ENCODE results near the gene SYNRG.

Gene SYNRG

GRCh38 chr17:37546302-37546701 is 62.9 kb downstream of the SYNRG start:
- Histone ChIP-seq H3K27me3 (ENCODE audit: low read depth) (no peaks in the 10 kb centered on the region), H3K9me3 (no peaks in the 10 kb centered on the region), H3K4me1 (peaks cover 26% of the 10 kb centered on the region), H3K4me3 (no peak overlapping the region), H3K36me3 (replicated peaks) (peaks cover 8% of the 10 kb centered on the region; the same call in 1 of the 2 replicates)
- no peak for DNase-seq (ENCODE audit: low spot score in 2 of 2)
- in situ Hi-C loops (cut with MboI; ENCODE audit: low sequenced_read_pairs), result no loop called here

- no peak overlapping the region for H3K4me3 ChIP-seq
These were observed 63.7 kb downstream of the SYNRG start for GRCh38 chr17:37545486-37545885.

GRCh38 chr17:37543637-37544052 is 65.6 kb downstream of the SYNRG start:
- in situ Hi-C loops (cut with MboI; ENCODE audit: low sequenced_read_pairs), result no loop called here
- Histone ChIP-seq H3K4me1 (peaks cover 26% of the 10 kb centered on the region), H3K36me3 (replicated peaks) (peaks cover 23% of the 10 kb centered on the region), H3K9me3 (no peaks in the 10 kb centered on the region), H3K27me3 (ENCODE audit: low read depth) (no peaks in the 10 kb centered on the region), H3K4me3 (no peak overlapping the region)
- peak in 1 of 2 experiments; percentile 83 for DNase-seq (ENCODE audit: low spot score in 2 of 2)

More at GRCh38 chr17:37545486-37545885, 63.7 kb downstream of the SYNRG start:
- H3K27me3 ChIP-seq (ENCODE audit: low read depth), result no peaks in the 10 kb centered on the region
- no peaks in the 10 kb centered on the region for H3K9me3 ChIP-seq
- in situ Hi-C loops (cut with MboI; ENCODE audit: low sequenced_read_pairs), result no loop called here
- peaks cover 18% of the 10 kb centered on the region for H3K4me1 ChIP-seq
- peaks cover 13% of the 10 kb centered on the region; the same call in 1 of the 2 replicates for H3K36me3 ChIP-seq (replicated peaks)
- no peak for DNase-seq (ENCODE audit: low spot score in 2 of 2)

GRCh38 chr17:37541880-37542660 is 67.1 kb downstream of the SYNRG start:
- Histone ChIP-seq H3K4me3 (no peak overlapping the region), H3K4me1 (peaks cover 22% of the 10 kb centered on the region), H3K36me3 (replicated peaks) (peaks cover 30% of the 10 kb centered on the region)

GRCh38 chr17:37538981-37539659 is 70.1 kb downstream of the SYNRG start:
- no peaks in the 10 kb centered on the region for H3K27me3 ChIP-seq (ENCODE audit: low read depth)
- peaks cover 18% of the 10 kb centered on the region for H3K4me1 ChIP-seq
- H3K4me3 ChIP-seq, result no peak overlapping the region
- peak; percentile 59 to 80 for DNase-seq (ENCODE audit: low spot score in 2 of 2)
- H3K9me3 ChIP-seq, result no peaks in the 10 kb centered on the region
- H3K36me3 ChIP-seq (replicated peaks), result peaks cover 35% of the 10 kb centered on the region
- in situ Hi-C loops (cut with MboI; ENCODE audit: low sequenced_read_pairs), result no loop called here

More at GRCh38 chr17:37541880-37542660, 67.1 kb downstream of the SYNRG start:
- no peaks in the 10 kb centered on the region for H3K9me3 ChIP-seq
- no peaks in the 10 kb centered on the region for H3K27me3 ChIP-seq (ENCODE audit: low read depth)
- in situ Hi-C loops (cut with MboI; ENCODE audit: low sequenced_read_pairs), result no loop called here
- no peak for DNase-seq (ENCODE audit: low spot score in 2 of 2)

GRCh38 chr17:37535906-37536305 is 73.3 kb downstream of the SYNRG start:
- peaks cover 9% of the 10 kb centered on the region for H3K4me1 ChIP-seq
- peaks cover 29% of the 10 kb centered on the region for H3K36me3 ChIP-seq (replicated peaks)
- no peaks in the 10 kb centered on the region for H3K9me3 ChIP-seq
- no peaks in the 10 kb centered on the region for H3K27me3 ChIP-seq (ENCODE audit: low read depth)
- in situ Hi-C loops (cut with MboI; ENCODE audit: low sequenced_read_pairs), result no loop called here
- DNase-seq (ENCODE audit: low spot score in 2 of 2), result no peak
- no peak overlapping the region for H3K4me3 ChIP-seq

GRCh38 chr17:37532756-37533155 is 76.5 kb downstream of the SYNRG start:
- H3K9me3 ChIP-seq, result no peaks in the 10 kb centered on the region
- H3K4me3 ChIP-seq, result no peak overlapping the region
- DNase-seq (ENCODE audit: low spot score in 2 of 2), result no peak
- no peaks in the 10 kb centered on the region for H3K27me3 ChIP-seq (ENCODE audit: low read depth)
- peaks cover 11% of the 10 kb centered on the region for H3K36me3 ChIP-seq (replicated peaks)
- H3K4me1 ChIP-seq, result no peaks in the 10 kb centered on the region
- in situ Hi-C loops (cut with MboI; ENCODE audit: low sequenced_read_pairs), result no loop called here

- H3K9me3 ChIP-seq, result no peaks in the 10 kb centered on the region
These were observed 78.8 kb downstream of the SYNRG start for GRCh38 chr17:37530420-37530819.

GRCh38 chr17:37527249-37527851 is 81.9 kb downstream of the SYNRG start:
- peak; percentile 48 to 73 for DNase-seq (ENCODE audit: low spot score in 2 of 2)
- Histone ChIP-seq H3K27me3 (ENCODE audit: low read depth) (no peaks in the 10 kb centered on the region), H3K4me3 (no peak overlapping the region), H3K9me3 (no peaks in the 10 kb centered on the region), H3K4me1 (no peaks in the 10 kb centered on the region), H3K36me3 (replicated peaks) (peaks cover 6% of the 10 kb centered on the region; the same call in 1 of the 2 replicates)
- in situ Hi-C loops (cut with MboI; ENCODE audit: low sequenced_read_pairs), result no loop called here

More at GRCh38 chr17:37530420-37530819, 78.8 kb downstream of the SYNRG start:
- H3K4me1 ChIP-seq, result no peaks in the 10 kb centered on the region
- no peak for DNase-seq (ENCODE audit: low spot score in 2 of 2)
- in situ Hi-C loops (cut with MboI; ENCODE audit: low sequenced_read_pairs), result no loop called here
- no peaks in the 10 kb centered on the region for H3K27me3 ChIP-seq (ENCODE audit: low read depth)
- no peak overlapping the region for H3K4me3 ChIP-seq
- H3K36me3 ChIP-seq (replicated peaks), result peaks cover 10% of the 10 kb centered on the region

- Histone ChIP-seq H3K9me3 (no peaks in the 10 kb centered on the region), H3K4me3 (no peak overlapping the region), H3K27me3 (ENCODE audit: low read depth) (no peaks in the 10 kb centered on the region), H3K4me1 (no peaks in the 10 kb centered on the region), H3K36me3 (replicated peaks) (peaks cover 4% of the 10 kb centered on the region)
- in situ Hi-C loops (cut with MboI; ENCODE audit: low sequenced_read_pairs), result no loop called here
- DNase-seq (ENCODE audit: low spot score in 2 of 2), result no peak
These were observed 85.5 kb downstream of the SYNRG start for GRCh38 chr17:37523715-37524219.

- Histone ChIP-seq H3K4me3 (no peak overlapping the region), H3K36me3 (replicated peaks) (peaks cover 11% of the 10 kb centered on the region), H3K27me3 (ENCODE audit: low read depth) (no peaks in the 10 kb centered on the region), H3K4me1 (no peaks in the 10 kb centered on the region), H3K9me3 (no peaks in the 10 kb centered on the region)
- DNase-seq (ENCODE audit: low spot score in 2 of 2), result no peak
- in situ Hi-C loops (cut with MboI; ENCODE audit: low sequenced_read_pairs), result no loop called here
These were observed 87.4 kb downstream of the SYNRG start for GRCh38 chr17:37521821-37522220.

- peaks cover 6% of the 10 kb centered on the region for H3K4me1 ChIP-seq
- no peak overlapping the region for H3K4me3 ChIP-seq
- H3K36me3 ChIP-seq (replicated peaks), result peaks cover 11% of the 10 kb centered on the region
- DNase-seq (ENCODE audit: low spot score in 2 of 2), result no peak
- H3K27me3 ChIP-seq (ENCODE audit: low read depth), result no peaks in the 10 kb centered on the region
- in situ Hi-C loops (cut with MboI; ENCODE audit: low sequenced_read_pairs), result no loop called here
- H3K9me3 ChIP-seq, result no peaks in the 10 kb centered on the region
These were observed 89.0 kb downstream of the SYNRG start for GRCh38 chr17:37520174-37520573.

GRCh38 chr17:37519251-37519985 is 89.8 kb downstream of the SYNRG start:
- Histone ChIP-seq H3K4me1 (peaks cover 6% of the 10 kb centered on the region), H3K9me3 (no peaks in the 10 kb centered on the region), H3K36me3 (replicated peaks) (peaks cover 11% of the 10 kb centered on the region), H3K27me3 (ENCODE audit: low read depth) (no peaks in the 10 kb centered on the region), H3K4me3 (no peak overlapping the region)
- no peak for DNase-seq (ENCODE audit: low spot score in 2 of 2)
- in situ Hi-C loops (cut with MboI; ENCODE audit: low sequenced_read_pairs), result no loop called here

All from HAP-1 (cell line).